ENCODE results near the gene LNX2.

DNA sequence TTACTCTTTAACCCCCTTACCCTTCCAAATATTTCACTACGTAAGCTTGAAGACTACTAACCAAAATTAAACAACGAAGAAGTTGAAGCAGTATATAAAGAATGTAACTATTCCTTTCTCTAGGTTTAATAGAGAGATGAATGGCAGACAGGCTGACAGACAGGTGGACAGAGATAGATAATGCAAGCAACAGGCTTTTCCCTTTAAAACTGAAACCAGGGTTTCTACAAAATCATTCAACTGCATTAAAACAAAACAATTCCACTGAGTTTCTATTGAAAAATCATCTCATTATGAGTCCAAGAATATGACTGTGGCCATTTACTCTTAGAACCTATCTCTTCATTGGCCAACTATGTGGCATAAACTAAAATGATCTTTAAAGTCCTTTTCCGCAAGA, 15.2 kb downstream of the LNX2 start:
- TF ChIP-seq, protein P1, sequence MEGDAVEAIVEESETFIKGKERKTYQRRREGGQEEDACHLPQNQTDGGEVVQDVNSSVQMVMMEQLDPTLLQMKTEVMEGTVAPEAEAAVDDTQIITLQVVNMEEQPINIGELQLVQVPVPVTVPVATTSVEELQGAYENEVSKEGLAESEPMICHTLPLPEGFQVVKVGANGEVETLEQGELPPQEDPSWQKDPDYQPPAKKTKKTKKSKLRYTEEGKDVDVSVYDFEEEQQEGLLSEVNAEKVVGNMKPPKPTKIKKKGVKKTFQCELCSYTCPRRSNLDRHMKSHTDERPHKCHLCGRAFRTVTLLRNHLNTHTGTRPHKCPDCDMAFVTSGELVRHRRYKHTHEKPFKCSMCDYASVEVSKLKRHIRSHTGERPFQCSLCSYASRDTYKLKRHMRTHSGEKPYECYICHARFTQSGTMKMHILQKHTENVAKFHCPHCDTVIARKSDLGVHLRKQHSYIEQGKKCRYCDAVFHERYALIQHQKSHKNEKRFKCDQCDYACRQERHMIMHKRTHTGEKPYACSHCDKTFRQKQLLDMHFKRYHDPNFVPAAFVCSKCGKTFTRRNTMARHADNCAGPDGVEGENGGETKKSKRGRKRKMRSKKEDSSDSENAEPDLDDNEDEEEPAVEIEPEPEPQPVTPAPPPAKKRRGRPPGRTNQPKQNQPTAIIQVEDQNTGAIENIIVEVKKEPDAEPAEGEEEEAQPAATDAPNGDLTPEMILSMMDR (IDR thresholded peaks at IDR 0.05; ENCODE audit: borderline replicate concordance, extremely low read depth, low read length, poor library complexity, severe bottlenecking): no peak
- no peak for TF ChIP-seq EZH2 (IDR thresholded peaks at IDR 0.05; ENCODE audit: borderline replicate concordance, low read depth, low read length, severe bottlenecking)
